ENCODE measurements around the gene RNF150. TPM values are rescaled to one million over a fixed set of nuclear protein-coding genes. Genes with fewer than 3 reads are reported as not detected.
A peak's percentile ranks its signal among the peaks of the same experiment; 100 is the strongest.
"Not testable (repeated sequence)": the region's sequence is repeated elsewhere in the genome, so short reads cannot be mapped to it uniquely, and the experiment has no call there.

The RNF150 gene
- total RNA-seq, 1 donor from 2014 or later: under 0.01 TPM

GRCh38 chr4:141057582-141057981 lies 75.7 kb downstream of the RNF150 start:
- DNase-seq (ENCODE audit: low read depth) (no peak), FAIRE-seq (no peak)
- Histone ChIP-seq H3K27me3 (ENCODE audit: control insufficient read depth, insufficient read depth, low read length) (no peaks in the 10 kb centered on the region), H3K4me3 (ENCODE audit: low read depth, low read length) (no peak overlapping the region), H3K36me3 (ENCODE audit: control insufficient read depth, insufficient read depth, low read length) (no peaks in the 10 kb centered on the region)
- no peak for TF ChIP-seq CTCF (IDR thresholded peaks at IDR 0.05; ENCODE audit: insufficient read depth, low read length, severe bottlenecking)

GRCh38 chr4:141056473-141056872 lies 76.8 kb downstream of the RNF150 start:
- FAIRE-seq: no peak
- no peak for DNase-seq (ENCODE audit: low read depth)
- TF ChIP-seq CTCF (IDR thresholded peaks at IDR 0.05; ENCODE audit: insufficient read depth, low read length, severe bottlenecking): no peak
- Histone ChIP-seq H3K4me3 (ENCODE audit: low read depth, low read length) (no peak overlapping the region), H3K36me3 (ENCODE audit: control insufficient read depth, insufficient read depth, low read length) (no peaks in the 10 kb centered on the region), H3K27me3 (ENCODE audit: control insufficient read depth, insufficient read depth, low read length) (no peaks in the 10 kb centered on the region)

DNA sequence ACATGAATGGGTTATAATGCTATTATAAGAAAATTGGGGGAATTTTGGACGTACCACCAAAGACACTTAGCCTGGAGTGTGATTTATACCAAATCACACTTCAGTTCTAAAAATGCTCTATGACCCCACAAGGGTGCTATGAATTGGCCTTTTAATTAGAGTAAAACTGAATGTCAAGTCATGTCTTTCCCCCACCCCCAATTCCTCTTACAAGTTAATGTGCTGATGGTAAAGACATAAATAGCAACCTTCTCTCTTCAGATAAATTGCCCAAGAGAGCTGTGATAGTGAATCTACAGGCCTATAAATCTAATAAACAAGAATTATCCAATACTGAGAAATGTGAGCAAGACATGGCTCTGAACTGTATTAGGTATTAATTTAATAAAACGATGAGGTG lies 78.8 kb downstream of the RNF150 start:
- FAIRE-seq (no peak), DNase-seq (ENCODE audit: low read depth) (no peak)
- Histone ChIP-seq H3K27me3 (ENCODE audit: control insufficient read depth, insufficient read depth, low read length) (no peaks in the 10 kb centered on the region), H3K36me3 (ENCODE audit: control insufficient read depth, insufficient read depth, low read length) (no peaks in the 10 kb centered on the region), H3K4me3 (ENCODE audit: low read depth, low read length) (no peak overlapping the region)
- no peak for TF ChIP-seq CTCF (IDR thresholded peaks at IDR 0.05; ENCODE audit: insufficient read depth, low read length, severe bottlenecking)

- not testable (repeated sequence) for H3K36me3 ChIP-seq (ENCODE audit: control insufficient read depth, insufficient read depth, low read length); DNase-seq (ENCODE audit: low read depth); H3K4me3 ChIP-seq (ENCODE audit: low read depth, low read length); FAIRE-seq; H3K27me3 ChIP-seq (ENCODE audit: control insufficient read depth, insufficient read depth, low read length)
These were observed 82.3 kb downstream of the RNF150 start for GRCh38 chr4:141050999-141051398.

DNA sequence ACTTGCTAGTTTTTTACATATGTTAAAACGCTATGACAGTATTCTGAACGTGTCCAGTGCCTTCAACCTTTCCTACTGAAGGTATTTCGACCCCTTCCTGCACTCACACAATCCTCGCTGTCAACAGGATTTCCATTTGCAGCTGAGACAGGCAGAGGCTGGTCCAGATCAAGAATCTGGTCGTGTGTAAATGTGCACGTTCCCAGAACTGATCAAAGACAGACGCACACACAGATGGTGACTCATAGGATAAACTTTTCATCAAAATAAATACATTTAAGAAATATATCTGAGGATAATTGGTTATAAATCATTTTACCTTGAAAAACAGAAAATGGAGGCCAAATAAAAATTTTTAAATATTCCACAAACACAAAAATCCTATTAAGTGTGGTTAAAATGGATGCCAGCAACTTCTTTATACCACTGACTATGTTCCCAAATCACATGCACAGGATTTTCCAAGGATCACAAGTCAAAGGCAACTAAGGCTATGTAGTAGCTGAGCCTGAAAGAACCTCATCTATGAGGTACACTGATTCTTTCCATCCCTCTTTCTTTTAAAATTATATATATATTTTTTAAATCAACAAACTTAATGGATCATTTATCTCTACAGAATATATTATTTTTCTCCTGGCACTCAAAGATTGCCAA lies 85.9 kb downstream of the RNF150 start:
- FAIRE-seq (no peak), DNase-seq (ENCODE audit: low read depth) (peak; percentile 49)
- Histone ChIP-seq H3K27me3 (ENCODE audit: control insufficient read depth, insufficient read depth, low read length) (no peaks in the 10 kb centered on the region), H3K36me3 (ENCODE audit: control insufficient read depth, insufficient read depth, low read length) (no peaks in the 10 kb centered on the region), H3K4me3 (ENCODE audit: low read depth, low read length) (no peak overlapping the region)
- no peak for TF ChIP-seq CTCF (IDR thresholded peaks at IDR 0.05; ENCODE audit: insufficient read depth, low read length, severe bottlenecking)

DNA sequence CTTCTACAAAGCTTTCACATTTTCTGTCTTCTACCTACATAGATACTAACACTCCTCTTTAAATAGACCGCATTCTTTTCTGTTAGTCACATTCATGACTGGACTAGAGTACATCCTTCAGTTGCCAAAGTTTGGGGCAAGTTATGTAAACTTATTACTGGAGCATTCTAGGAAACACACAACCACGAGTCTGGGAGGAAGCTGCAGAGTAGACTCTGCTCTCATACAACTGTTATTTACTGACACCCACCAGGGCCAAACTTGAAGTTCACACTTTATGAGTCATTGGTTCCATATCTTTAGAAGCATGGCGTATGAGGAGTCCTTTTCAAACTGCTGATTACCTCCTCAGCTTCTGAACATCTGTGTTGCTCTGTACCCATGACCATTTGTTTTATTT lies 87.0 kb downstream of the RNF150 start:
- no peak for TF ChIP-seq CTCF (IDR thresholded peaks at IDR 0.05; ENCODE audit: insufficient read depth, low read length, severe bottlenecking)
- DNase-seq (ENCODE audit: low read depth) (peak; percentile 93), FAIRE-seq (no peak)
- H3K36me3 ChIP-seq (ENCODE audit: control insufficient read depth, insufficient read depth, low read length): no peaks in the 10 kb centered on the region
- no peaks in the 10 kb centered on the region for H3K27me3 ChIP-seq (ENCODE audit: control insufficient read depth, insufficient read depth, low read length)
- no peak overlapping the region for H3K4me3 ChIP-seq (ENCODE audit: low read depth, low read length)

Measured in bronchial epithelial cell (primary cell).